ENCODE data around the gene GRM4. TPM values are rescaled to one million over a fixed set of nuclear protein-coding genes. Genes with fewer than 3 reads are reported as not detected.

The GRM4 gene
- total and polyA plus RNA-seq, 10 donors = 0.02 to 0.26 (median 0.09) TPM; not detected in 3

GRCh38 chr6:34106900-34107299 is 39.0 kb downstream of the GRM4 start:
- WGBS, 5 donors = 48 to 74% (median 61%) methylated on average over 4 to 5 of the region's 5 CpGs
- DNase-seq = no peak

GRCh38 chr6:34106421-34106820 is 39.5 kb downstream of the GRM4 start:
- Histone ChIP-seq H3K4me3 (no peak overlapping the region), H3K27me3 (replicated peaks in 1 of 7) (peaks cover 0 to 54% (median 0%) of the 10 kb centered on the region in 7 donors), H3K4me1 (no peaks in the 10 kb centered on the region), H3K36me3 (no peaks in the 10 kb centered on the region), H3K9me3 (no peaks in the 10 kb centered on the region), H3K27ac (no peak overlapping the region)
- WGBS, 5 donors = 71 to 82% (median 75%) methylated on average over 6 of the region's 6 CpGs
- no peak for DNase-seq
- no peak for TF ChIP-seq POLR2A (IDR thresholded peaks at IDR 0.05)
- TF ChIP-seq CTCF (IDR thresholded peaks at IDR 0.05 in 8 of 11, conservative IDR thresholded peaks at IDR 0.05 in 3 of 11) = no peak
- TF ChIP-seq POLR2AphosphoS5 (IDR thresholded peaks at IDR 0.05) = no peak
- intact Hi-C loops (cut with DNase I; ENCODE audit: low total_unique reads) = no loop called here

More at GRCh38 chr6:34106900-34107299, 39.0 kb downstream of the GRM4 start:
- Histone ChIP-seq H3K4me1 (no peaks in the 10 kb centered on the region), H3K9me3 (no peaks in the 10 kb centered on the region), H3K27ac (no peak overlapping the region), H3K36me3 (no peaks in the 10 kb centered on the region), H3K4me3 (no peak overlapping the region), H3K27me3 (replicated peaks in 1 of 7) (peaks cover 0 to 59% (median 0%) of the 10 kb centered on the region in 7 donors)
- intact Hi-C loops (cut with DNase I; ENCODE audit: low total_unique reads) = no loop called here
- no peak for TF ChIP-seq POLR2AphosphoS5 (IDR thresholded peaks at IDR 0.05)
- no peak for TF ChIP-seq CTCF (IDR thresholded peaks at IDR 0.05 in 8 of 11, conservative IDR thresholded peaks at IDR 0.05 in 3 of 11)
- TF ChIP-seq POLR2A (IDR thresholded peaks at IDR 0.05) = no peak

- no peaks in the 10 kb centered on the region for H3K36me3 ChIP-seq
- no peaks in the 10 kb centered on the region for H3K9me3 ChIP-seq
- H3K4me1 ChIP-seq = no peaks in the 10 kb centered on the region
- no peak overlapping the region for H3K27ac ChIP-seq
- WGBS, 5 donors = 71 to 82% (median 79%) methylated on average over 10 of the region's 10 CpGs
- intact Hi-C loops (cut with DNase I; ENCODE audit: low total_unique reads) = no loop called here
- no peak overlapping the region for H3K4me3 ChIP-seq
- peaks cover 0 to 39% (median 0%) of the 10 kb centered on the region in 7 donors for H3K27me3 ChIP-seq (replicated peaks in 1 of 7)
- TF ChIP-seq POLR2AphosphoS5 (IDR thresholded peaks at IDR 0.05) (no peak), POLR2A (IDR thresholded peaks at IDR 0.05) (no peak), CTCF (IDR thresholded peaks at IDR 0.05 in 8 of 11, conservative IDR thresholded peaks at IDR 0.05 in 3 of 11) (no peak)
- DNase-seq = no peak
Observed at GRCh38 chr6:34104628-34105027, 41.3 kb downstream of the GRM4 start.

- TF ChIP-seq POLR2AphosphoS5 (IDR thresholded peaks at IDR 0.05) (no peak), CTCF (IDR thresholded peaks at IDR 0.05 in 8 of 11, conservative IDR thresholded peaks at IDR 0.05 in 3 of 11) (no peak), POLR2A (IDR thresholded peaks at IDR 0.05) (no peak)
- Histone ChIP-seq H3K4me1 (no peaks in the 10 kb centered on the region), H3K36me3 (no peaks in the 10 kb centered on the region), H3K27ac (no peak overlapping the region), H3K4me3 (no peak overlapping the region), H3K9me3 (no peaks in the 10 kb centered on the region), H3K27me3 (replicated peaks in 1 of 7) (peaks cover 0 to 35% (median 0%) of the 10 kb centered on the region in 7 donors)
- no peak for DNase-seq
- intact Hi-C loops (cut with DNase I; ENCODE audit: low total_unique reads) = no loop called here
- WGBS, 5 donors = 69 to 85% (median 78%) methylated on average over 7 to 8 of the region's 8 CpGs
Observed at GRCh38 chr6:34104186-34104585, 41.7 kb downstream of the GRM4 start.
